ENCODE measurements around the gene GABBR2.

The GABBR2 gene

GRCh38 chr9:98694943-98695342 is 13.8 kb downstream of the GABBR2 start:
- no peaks in the 10 kb centered on the region for H3K9me3 Mint-ChIP-seq

DNA sequence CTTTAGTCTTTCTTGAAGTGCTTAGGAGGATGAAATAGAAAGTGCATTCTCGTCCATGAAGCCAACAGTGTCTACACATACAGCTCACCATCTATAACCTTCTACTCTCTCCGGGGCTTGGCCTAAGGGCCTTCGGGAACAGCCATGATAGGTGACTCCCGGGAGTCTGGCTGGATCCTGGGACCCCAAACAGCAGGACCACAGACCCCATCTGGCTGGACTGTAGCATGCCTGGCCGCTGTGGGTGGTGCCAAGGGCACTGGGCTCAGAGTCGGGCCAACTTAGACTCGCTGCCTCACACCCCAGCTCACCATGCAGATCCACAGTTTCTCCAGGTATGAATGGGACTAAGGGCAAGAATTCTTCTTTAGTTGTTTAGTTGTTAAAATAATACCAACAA is 16.3 kb downstream of the GABBR2 start:
- peaks cover 31% of the 10 kb centered on the region for H3K27me3 Mint-ChIP-seq (ENCODE audit: low read depth, poor library complexity)
- H3K4me1 Mint-ChIP-seq: peaks cover 11% of the 10 kb centered on the region
- no peaks in the 10 kb centered on the region for H3K9me3 Mint-ChIP-seq
- H3K36me3 Mint-ChIP-seq (ENCODE audit: low read depth): no peaks in the 10 kb centered on the region
- H3K4me3 Mint-ChIP-seq: no peak overlapping the region
- no peak for TF ChIP-seq CTCF (IDR thresholded peaks at IDR 0.05)
- no peak overlapping the region for H3K27ac Mint-ChIP-seq
- no peak for DNase-seq

More at GRCh38 chr9:98694943-98695342, 13.8 kb downstream of the GABBR2 start:
- Mint-ChIP-seq H3K36me3 (ENCODE audit: low read depth) (no peaks in the 10 kb centered on the region), H3K27me3 (ENCODE audit: low read depth, poor library complexity) (peaks cover 52% of the 10 kb centered on the region), H3K27ac (no peak overlapping the region), H3K4me1 (no peaks in the 10 kb centered on the region), H3K4me3 (no peak overlapping the region)
- TF ChIP-seq CTCF (IDR thresholded peaks at IDR 0.05): no peak
- no peak for DNase-seq

- DNase-seq: no peak
- Mint-ChIP-seq H3K9me3 (no peaks in the 10 kb centered on the region), H3K36me3 (ENCODE audit: low read depth) (no peaks in the 10 kb centered on the region)
Observed at GRCh38 chr9:98691890-98692289, 16.8 kb downstream of the GABBR2 start.

GRCh38 chr9:98690686-98691085 is 18.0 kb downstream of the GABBR2 start:
- DNase-seq: no peak
- H3K4me3 Mint-ChIP-seq: no peak overlapping the region
- no peaks in the 10 kb centered on the region for H3K9me3 Mint-ChIP-seq
- TF ChIP-seq CTCF (IDR thresholded peaks at IDR 0.05): no peak
- no peaks in the 10 kb centered on the region for H3K36me3 Mint-ChIP-seq (ENCODE audit: low read depth)
- H3K27ac Mint-ChIP-seq: no peak overlapping the region
- peaks cover 21% of the 10 kb centered on the region for H3K4me1 Mint-ChIP-seq
- peaks cover 30% of the 10 kb centered on the region for H3K27me3 Mint-ChIP-seq (ENCODE audit: low read depth, poor library complexity)

More at GRCh38 chr9:98691890-98692289, 16.8 kb downstream of the GABBR2 start:
- TF ChIP-seq CTCF (IDR thresholded peaks at IDR 0.05): no peak
- Mint-ChIP-seq H3K4me1 (peaks cover 16% of the 10 kb centered on the region), H3K4me3 (no peak overlapping the region), H3K27ac (no peak overlapping the region), H3K27me3 (ENCODE audit: low read depth, poor library complexity) (peaks cover 29% of the 10 kb centered on the region)

DNA sequence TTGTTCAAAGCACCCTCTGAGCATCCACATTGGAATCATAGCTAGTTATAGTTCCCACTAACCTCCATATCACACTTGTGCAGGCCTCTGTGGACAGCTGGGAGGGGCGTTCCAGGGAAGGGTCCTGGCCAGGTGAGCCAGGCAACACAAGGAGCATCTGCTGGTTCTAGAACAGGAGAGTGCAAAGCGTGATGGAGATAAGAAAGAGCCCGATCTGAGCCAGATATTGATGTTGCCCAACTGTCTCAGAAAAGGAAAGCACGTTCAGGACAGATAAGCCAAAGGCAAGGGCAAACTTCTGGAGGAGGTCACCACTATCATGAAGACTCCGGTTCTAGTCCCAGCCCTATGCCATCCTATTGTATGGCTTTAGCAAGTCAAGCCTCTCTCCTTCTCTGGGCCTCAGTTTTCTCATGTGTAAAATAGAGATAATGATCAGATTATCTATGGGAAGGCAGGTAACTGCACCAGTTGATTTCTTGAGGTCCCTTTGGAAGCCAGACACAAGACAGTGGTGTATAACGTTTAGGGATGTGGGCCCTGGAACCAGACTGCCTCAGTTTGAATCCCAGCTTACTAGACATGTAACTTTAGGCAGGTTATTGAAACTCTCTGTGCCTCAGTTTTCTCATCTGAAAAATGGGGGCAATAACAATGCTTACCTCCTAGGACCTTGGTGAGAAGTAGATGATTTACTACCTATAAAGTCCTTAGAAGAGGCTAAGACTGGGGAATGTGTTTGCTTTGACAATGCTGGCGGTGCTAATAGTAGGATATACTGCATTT is 19.8 kb downstream of the GABBR2 start:
- Mint-ChIP-seq H3K36me3 (ENCODE audit: low read depth) (no peaks in the 10 kb centered on the region), H3K4me3 (no peak overlapping the region), H3K27ac (no peak overlapping the region), H3K9me3 (no peaks in the 10 kb centered on the region), H3K4me1 (peaks cover 21% of the 10 kb centered on the region), H3K27me3 (ENCODE audit: low read depth, poor library complexity) (peaks cover 24% of the 10 kb centered on the region)
- no peak for TF ChIP-seq CTCF (IDR thresholded peaks at IDR 0.05)
- DNase-seq: no peak

DNA sequence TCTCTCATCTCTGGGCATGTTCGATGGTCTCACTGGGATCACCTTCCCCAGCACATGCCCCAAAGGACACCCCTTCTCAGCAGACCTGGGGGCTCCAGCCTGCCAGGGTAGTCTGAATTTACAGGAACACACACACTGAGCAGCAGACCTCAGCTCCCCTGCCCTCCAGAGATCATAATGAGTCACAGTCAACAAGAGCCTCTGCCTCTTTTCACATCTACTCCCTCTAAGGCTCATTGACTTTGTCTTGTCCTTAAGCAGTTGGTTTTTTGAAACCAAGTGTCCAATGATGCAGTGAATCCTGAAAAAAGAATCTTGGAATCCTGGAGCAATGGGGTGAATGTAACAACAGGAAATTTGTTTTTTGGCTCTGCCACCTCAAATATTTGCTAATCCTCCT is 20.8 kb downstream of the GABBR2 start:
- no peak for DNase-seq
- Mint-ChIP-seq H3K9me3 (no peaks in the 10 kb centered on the region), H3K36me3 (ENCODE audit: low read depth) (no peaks in the 10 kb centered on the region), H3K27me3 (ENCODE audit: low read depth, poor library complexity) (peaks cover 24% of the 10 kb centered on the region), H3K27ac (no peak overlapping the region), H3K4me3 (no peak overlapping the region), H3K4me1 (peaks cover 21% of the 10 kb centered on the region)
- TF ChIP-seq CTCF (IDR thresholded peaks at IDR 0.05): no peak

Data from nephron progenitor cell (in vitro differentiated cells).